Measurements from ENCODE around the gene NPW.

NPW gene

GRCh38 chr16:2053897-2054296, 34.3 kb downstream of the NPW start:
- no peak for DNase-seq (ENCODE audit: low read depth in 2 of 2)

GRCh38 chr16:2054543-2055245, 35.1 kb downstream of the NPW start:
- DNase-seq (ENCODE audit: low read depth in 2 of 2) = no peak

GRCh38 chr16:2056077-2056476, 36.5 kb downstream of the NPW start:
- no peak for DNase-seq (ENCODE audit: low read depth in 2 of 2)

GRCh38 chr16:2056681-2057407, 37.3 kb downstream of the NPW start:
- DNase-seq (ENCODE audit: low read depth in 2 of 2) = no peak

- no peak for DNase-seq (ENCODE audit: low read depth in 2 of 2)
These were observed 37.9 kb downstream of the NPW start for GRCh38 chr16:2057438-2057837.

GRCh38 chr16:2058420-2058819, 38.8 kb downstream of the NPW start:
- DNase-seq (ENCODE audit: low read depth in 2 of 2) = no peak

- DNase-seq (ENCODE audit: low read depth in 2 of 2) = no peak
These were observed 39.3 kb downstream of the NPW start for GRCh38 chr16:2058872-2059271.

- no peak for DNase-seq (ENCODE audit: low read depth in 2 of 2)
These were observed 40.8 kb downstream of the NPW start for GRCh38 chr16:2060346-2060745.

GRCh38 chr16:2061023-2061422, 41.4 kb downstream of the NPW start:
- DNase-seq (ENCODE audit: low read depth in 2 of 2) = no peak

GRCh38 chr16:2061526-2061925, 41.9 kb downstream of the NPW start:
- DNase-seq (ENCODE audit: low read depth in 2 of 2) = no peak

- no peak for DNase-seq (ENCODE audit: low read depth in 2 of 2)
These were observed 43.2 kb downstream of the NPW start for GRCh38 chr16:2062801-2063200.

GRCh38 chr16:2063861-2064260, 44.3 kb downstream of the NPW start:
- no peak for DNase-seq (ENCODE audit: low read depth in 2 of 2)

- no peak for DNase-seq (ENCODE audit: low read depth in 2 of 2)
These were observed 44.9 kb downstream of the NPW start for GRCh38 chr16:2064368-2064945.

GRCh38 chr16:2066139-2066538, 46.6 kb downstream of the NPW start:
- DNase-seq (ENCODE audit: low read depth in 2 of 2) = no peak
